GM21390 (cell line): Measurements from ENCODE around the gene MUSK.

Source experiments
- ATAC-seq: cut with Tn5 transposase; IDR thresholded peaks from one replicate; pipeline ENCODE4 v1.9.1; 2021; ENCODE audit not compliant: unreplicated experiment

MUSK gene

GRCh38 chr9:110668570-110669167 is at the start of gene MUSK:
Gene MUSK (plus strand): TSS chr9:110668791. CDS start chr9:110668905, 114 bp downstream.
- ATAC-seq = no peak

GRCh38 chr9:110619831-110620230 is 48.8 kb upstream of the MUSK start:
- ATAC-seq = no peak

GRCh38 chr9:110620726-110621125 is 47.9 kb upstream of the MUSK start:
- no peak for ATAC-seq

GRCh38 chr9:110622368-110622767 is 46.2 kb upstream of the MUSK start:
- no peak for ATAC-seq

- peak; percentile 41 for ATAC-seq
Measured at GRCh38 chr9:110623462-110624025, 45.0 kb upstream of the MUSK start.

GRCh38 chr9:110626101-110626829 is 42.3 kb upstream of the MUSK start:
- peak; percentile 97 for ATAC-seq

GRCh38 chr9:110635589-110635988 is 33.0 kb upstream of the MUSK start:
- ATAC-seq = no peak

- no peak for ATAC-seq
Measured at GRCh38 chr9:110638381-110638954, 30.1 kb upstream of the MUSK start.

- ATAC-seq = no peak
Measured at GRCh38 chr9:110640736-110641135, 27.9 kb upstream of the MUSK start.

GRCh38 chr9:110641293-110641692 is 27.3 kb upstream of the MUSK start:
- no peak for ATAC-seq

- no peak for ATAC-seq
Measured at GRCh38 chr9:110648696-110649095, 19.9 kb upstream of the MUSK start.

GRCh38 chr9:110650261-110650660 is 18.3 kb upstream of the MUSK start:
- ATAC-seq = no peak

- ATAC-seq = no peak
Measured at GRCh38 chr9:110650991-110651411, 17.6 kb upstream of the MUSK start.

- ATAC-seq = no peak
Measured at GRCh38 chr9:110655754-110656641, 12.6 kb upstream of the MUSK start.

- ATAC-seq = no peak
Measured at GRCh38 chr9:110659891-110660541, 8.6 kb upstream of the MUSK start.

GRCh38 chr9:110669433-110669832 is 842 bp downstream of the MUSK start:
- no peak for ATAC-seq

- no peak for ATAC-seq
Measured at GRCh38 chr9:110671849-110672248, 3.3 kb downstream of the MUSK start.

GRCh38 chr9:110672873-110673510 is 4.4 kb downstream of the MUSK start:
- ATAC-seq = no peak

- ATAC-seq = no peak
Measured at GRCh38 chr9:110687497-110687896, 18.9 kb downstream of the MUSK start.

- no peak for ATAC-seq
Measured at GRCh38 chr9:110688329-110688728, 19.7 kb downstream of the MUSK start.
